Measurements from ENCODE around the gene MRPL27. TPM values are rescaled to one million over a fixed set of nuclear protein-coding genes. Genes with fewer than 3 reads are reported as not detected.
A peak's percentile ranks its signal among the peaks of the same experiment; 100 is the strongest.

The MRPL27 gene
- total RNA-seq, 1 experiment from 2014 or later: 106 TPM

DNA sequence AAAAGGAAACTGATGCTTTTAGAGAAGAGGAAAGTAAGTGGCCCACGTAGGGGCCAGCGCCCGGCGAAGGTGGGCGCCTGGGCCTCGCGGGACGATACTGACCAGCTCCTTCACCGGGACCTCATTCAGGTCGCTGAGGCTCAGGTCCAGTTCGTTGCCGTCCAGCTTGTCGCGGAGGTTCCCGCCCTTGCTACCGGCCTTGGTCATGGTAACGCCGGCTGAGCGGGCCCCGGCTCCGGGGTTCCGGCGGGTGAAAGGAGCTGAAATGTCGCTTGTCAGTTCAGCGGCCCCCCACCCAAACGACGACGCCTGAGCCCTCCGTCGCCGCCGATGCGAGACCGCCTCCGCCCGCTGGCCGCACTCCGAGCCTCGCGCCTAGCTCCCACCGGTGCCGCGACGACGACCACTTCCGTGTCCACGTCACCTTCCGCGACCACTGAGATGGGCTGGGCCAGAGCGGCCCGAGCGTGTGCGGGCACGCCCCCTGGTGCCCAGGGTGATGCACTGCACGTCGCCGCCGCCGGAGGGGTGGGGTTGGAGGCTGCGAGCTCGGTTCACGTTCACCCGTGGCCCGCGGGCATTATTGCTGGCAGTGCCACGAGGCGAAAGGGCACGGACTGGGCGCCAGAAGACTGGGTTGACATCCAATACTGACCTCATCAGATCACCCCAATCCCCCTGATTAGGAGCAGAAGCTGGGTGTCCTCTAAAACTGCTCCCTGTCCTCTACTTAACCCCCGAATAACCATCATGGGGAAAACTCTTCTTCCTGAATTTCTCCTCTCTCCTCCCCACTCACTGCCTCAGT, 24.3 kb upstream of the MRPL27 start, which contains the start of gene LRRC59:
Gene LRRC59, minus strand, starts transcription at position 413 of the 808 bp plus-strand sequence. Its CDS starts 206 bp downstream, at position 207.
- H2AFZ ChIP-seq (ENCODE audit: low read depth, low read length, poor library complexity, severe bottlenecking): peak within 1 kb of the TSS; percentile 68
- peak within 1 kb of the TSS; percentile 95 for H3K4me3 ChIP-seq (replicated peaks in 1 of 2; ENCODE audit: low read depth in 1 of 2, low read length in 2 of 2)
- H3K36me3 ChIP-seq (ENCODE audit: control insufficient read depth in 1 of 2, insufficient read depth in 2 of 2, low read length in 2 of 2): peaks cover 28 to 32% of the 10 kb centered on the region in 2 experiments
- RAD21 ChIA-PET (ENCODE audit: low non-redundant PET in 1 of 2, low total read pairs in 2 of 2, uncharacterized antibody in 2 of 2, unreplicated experiment in 2 of 2): interaction anchor here (0.6 to 0.7 kb wide), 2 partner anchors 46 to 82 kb away, joined by 3 read pairs; no protein-coding TSS in a partner anchor
- CTCF ChIA-PET: interaction anchor here (0.5 to 2.6 kb wide), 36 partner anchors 8 to 753 kb away, joined by 3 to 20 read pairs (median 4); partner anchors contain the start of genes ACSF2, EME1, MRPL27 and RSAD1
- TSS peak; percentile 32 for BruUV-seq (replicated peaks)
- peak within 1 kb of the TSS; percentile 77 for H3K27ac ChIP-seq (ENCODE audit: low read depth, low read length)
- H3K9ac ChIP-seq (ENCODE audit: low read length): peak within 1 kb of the TSS; percentile 98
- POLR2A ChIA-PET: interaction anchor here (0.9 to 2.5 kb wide), 13 partner anchors 8 to 242 kb away, joined by 3 to 14 read pairs (median 4); partner anchors contain the start of genes ACSF2, EME1 and MRPL27
- peak within 1 kb of the TSS; percentile 84 for H3K4me2 ChIP-seq (ENCODE audit: low read length)
- DNase-seq (ENCODE audit: low read depth, low spot score) (peak; percentile 77), ATAC-seq (peak; percentile 95)
- H3K9me2 ChIP-seq (ENCODE audit: insufficient read depth): no peaks in the 10 kb centered on the region
- peaks cover 7% of the 10 kb centered on the region; the same call in 1 of the 2 replicates for H4K20me1 ChIP-seq (ENCODE audit: insufficient read depth)
- intact Hi-C loops (cut with micrococcal nuclease): loop anchor here (1.0 kb wide), 1 partner anchor 81 kb away; the partner anchor contains the start of gene RSAD1
- H3K27me3 ChIP-seq (ENCODE audit: insufficient read depth, low read length): no peaks in the 10 kb centered on the region
- H3K4me1 ChIP-seq (ENCODE audit: control insufficient read depth in 1 of 2, insufficient read depth in 2 of 2, low read length in 2 of 2): peaks cover 7 to 27% of the 10 kb centered on the region in 2 experiments
- H3K9me3 ChIP-seq (ENCODE audit: control insufficient read depth in 1 of 2, insufficient read depth in 1 of 2, low read depth in 1 of 2, low read length in 2 of 2): no peaks in the 10 kb centered on the region
- peaks cover 50% of the 10 kb centered on the region for H3K79me2 ChIP-seq (ENCODE audit: insufficient read depth, low read length)
- TF ChIP-seq, protein P1, sequence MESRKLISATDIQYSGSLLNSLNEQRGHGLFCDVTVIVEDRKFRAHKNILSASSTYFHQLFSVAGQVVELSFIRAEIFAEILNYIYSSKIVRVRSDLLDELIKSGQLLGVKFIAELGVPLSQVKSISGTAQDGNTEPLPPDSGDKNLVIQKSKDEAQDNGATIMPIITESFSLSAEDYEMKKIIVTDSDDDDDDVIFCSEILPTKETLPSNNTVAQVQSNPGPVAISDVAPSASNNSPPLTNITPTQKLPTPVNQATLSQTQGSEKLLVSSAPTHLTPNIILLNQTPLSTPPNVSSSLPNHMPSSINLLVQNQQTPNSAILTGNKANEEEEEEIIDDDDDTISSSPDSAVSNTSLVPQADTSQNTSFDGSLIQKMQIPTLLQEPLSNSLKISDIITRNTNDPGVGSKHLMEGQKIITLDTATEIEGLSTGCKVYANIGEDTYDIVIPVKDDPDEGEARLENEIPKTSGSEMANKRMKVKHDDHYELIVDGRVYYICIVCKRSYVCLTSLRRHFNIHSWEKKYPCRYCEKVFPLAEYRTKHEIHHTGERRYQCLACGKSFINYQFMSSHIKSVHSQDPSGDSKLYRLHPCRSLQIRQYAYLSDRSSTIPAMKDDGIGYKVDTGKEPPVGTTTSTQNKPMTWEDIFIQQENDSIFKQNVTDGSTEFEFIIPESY (IDR thresholded peaks at IDR 0.05; ENCODE audit: extremely low read depth, insufficient replicate concordance, low read length): no peak
- TF ChIP-seq CEBPB (IDR thresholded peaks at IDR 0.05; ENCODE audit: low read depth): no peak
- TF ChIP-seq YY1 (IDR thresholded peaks at IDR 0.05; ENCODE audit: extremely low read depth, insufficient replicate concordance, low read depth, low read length): peak; percentile 85
- peak; percentile 86 for TF ChIP-seq ZFX (IDR thresholded peaks at IDR 0.05)
- peak; percentile 68 for TF ChIP-seq TCF7L2 (IDR thresholded peaks at IDR 0.05; ENCODE audit: borderline replicate concordance, extremely low read depth, insufficient read depth, insufficient read length)
- TF ChIP-seq FOSL1 (IDR thresholded peaks at IDR 0.05; ENCODE audit: low read depth): no peak
- peak; percentile 39; the same call in 1 of the 2 replicates for TF ChIP-seq RAD21 (IDR thresholded peaks at IDR 0.05; ENCODE audit: low read depth)
- TF ChIP-seq SIN3A (IDR thresholded peaks at IDR 0.05; ENCODE audit: low read depth): peak; percentile 100
- TF ChIP-seq, protein P2, sequence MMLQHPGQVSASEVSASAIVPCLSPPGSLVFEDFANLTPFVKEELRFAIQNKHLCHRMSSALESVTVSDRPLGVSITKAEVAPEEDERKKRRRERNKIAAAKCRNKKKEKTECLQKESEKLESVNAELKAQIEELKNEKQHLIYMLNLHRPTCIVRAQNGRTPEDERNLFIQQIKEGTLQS (IDR thresholded peaks at IDR 0.05): no peak
- no peak for TF ChIP-seq SRF (IDR thresholded peaks at IDR 0.05; ENCODE audit: low read depth)
- TF ChIP-seq, protein P3, sequence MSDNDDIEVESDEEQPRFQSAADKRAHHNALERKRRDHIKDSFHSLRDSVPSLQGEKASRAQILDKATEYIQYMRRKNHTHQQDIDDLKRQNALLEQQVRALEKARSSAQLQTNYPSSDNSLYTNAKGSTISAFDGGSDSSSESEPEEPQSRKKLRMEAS (IDR thresholded peaks at IDR 0.05): peak; percentile 99
- TF ChIP-seq EGR1 (IDR thresholded peaks at IDR 0.05; ENCODE audit: low read depth): no peak
- no peak for TF ChIP-seq EZH2phosphoT487 (IDR thresholded peaks at IDR 0.05; ENCODE audit: borderline replicate concordance)
- TF ChIP-seq, protein P4, sequence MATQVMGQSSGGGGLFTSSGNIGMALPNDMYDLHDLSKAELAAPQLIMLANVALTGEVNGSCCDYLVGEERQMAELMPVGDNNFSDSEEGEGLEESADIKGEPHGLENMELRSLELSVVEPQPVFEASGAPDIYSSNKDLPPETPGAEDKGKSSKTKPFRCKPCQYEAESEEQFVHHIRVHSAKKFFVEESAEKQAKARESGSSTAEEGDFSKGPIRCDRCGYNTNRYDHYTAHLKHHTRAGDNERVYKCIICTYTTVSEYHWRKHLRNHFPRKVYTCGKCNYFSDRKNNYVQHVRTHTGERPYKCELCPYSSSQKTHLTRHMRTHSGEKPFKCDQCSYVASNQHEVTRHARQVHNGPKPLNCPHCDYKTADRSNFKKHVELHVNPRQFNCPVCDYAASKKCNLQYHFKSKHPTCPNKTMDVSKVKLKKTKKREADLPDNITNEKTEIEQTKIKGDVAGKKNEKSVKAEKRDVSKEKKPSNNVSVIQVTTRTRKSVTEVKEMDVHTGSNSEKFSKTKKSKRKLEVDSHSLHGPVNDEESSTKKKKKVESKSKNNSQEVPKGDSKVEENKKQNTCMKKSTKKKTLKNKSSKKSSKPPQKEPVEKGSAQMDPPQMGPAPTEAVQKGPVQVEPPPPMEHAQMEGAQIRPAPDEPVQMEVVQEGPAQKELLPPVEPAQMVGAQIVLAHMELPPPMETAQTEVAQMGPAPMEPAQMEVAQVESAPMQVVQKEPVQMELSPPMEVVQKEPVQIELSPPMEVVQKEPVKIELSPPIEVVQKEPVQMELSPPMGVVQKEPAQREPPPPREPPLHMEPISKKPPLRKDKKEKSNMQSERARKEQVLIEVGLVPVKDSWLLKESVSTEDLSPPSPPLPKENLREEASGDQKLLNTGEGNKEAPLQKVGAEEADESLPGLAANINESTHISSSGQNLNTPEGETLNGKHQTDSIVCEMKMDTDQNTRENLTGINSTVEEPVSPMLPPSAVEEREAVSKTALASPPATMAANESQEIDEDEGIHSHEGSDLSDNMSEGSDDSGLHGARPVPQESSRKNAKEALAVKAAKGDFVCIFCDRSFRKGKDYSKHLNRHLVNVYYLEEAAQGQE (IDR thresholded peaks at IDR 0.05; ENCODE audit: low read depth): no peak
- peak; percentile 65 for TF ChIP-seq JUND (IDR thresholded peaks at IDR 0.05)
- peak; percentile 96 for TF ChIP-seq ELF1 (IDR thresholded peaks at IDR 0.05; ENCODE audit: borderline replicate concordance, low read depth)
- TF ChIP-seq POLR2A (IDR thresholded peaks at IDR 0.05; ENCODE audit: borderline replicate concordance, extremely low read depth, insufficient read depth, insufficient read length): peak; percentile 71
- peak; percentile 95 for TF ChIP-seq POLR2AphosphoS5 (IDR thresholded peaks at IDR 0.05; ENCODE audit: low read depth, low read length)
- TF ChIP-seq EZH2 (IDR thresholded peaks at IDR 0.05): no peak

Measured in HCT116 (cell line).